ENCODE data around the gene GRXCR2.
A peak's percentile ranks its signal among the peaks of the same experiment; 100 is the strongest.

Gene GRXCR2

DNA sequence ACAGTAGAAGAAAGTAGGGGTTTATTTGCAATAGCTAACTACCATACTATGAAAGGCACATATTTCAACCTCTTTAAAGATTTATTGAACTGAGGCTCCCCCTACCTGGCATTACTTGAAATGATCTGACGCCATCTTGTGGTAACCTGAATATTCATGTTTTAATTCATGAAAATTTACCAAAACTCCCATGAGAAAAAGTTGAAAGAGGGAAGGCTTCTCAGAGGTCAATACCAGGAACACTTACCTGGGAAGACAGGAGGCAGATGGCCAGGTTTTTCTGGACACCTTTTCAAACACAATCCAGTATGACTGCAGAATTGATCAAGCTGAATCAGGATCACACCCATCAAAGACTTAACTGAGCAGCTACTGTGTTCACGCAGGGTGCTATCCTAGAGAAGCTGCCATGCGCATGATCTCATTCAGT lies 47.0 kb downstream of the GRXCR2 start:
- no peak overlapping the region for H3K4me3 ChIP-seq (ENCODE audit: control insufficient read depth, low read depth, low read length)
- TF ChIP-seq, protein P1, sequence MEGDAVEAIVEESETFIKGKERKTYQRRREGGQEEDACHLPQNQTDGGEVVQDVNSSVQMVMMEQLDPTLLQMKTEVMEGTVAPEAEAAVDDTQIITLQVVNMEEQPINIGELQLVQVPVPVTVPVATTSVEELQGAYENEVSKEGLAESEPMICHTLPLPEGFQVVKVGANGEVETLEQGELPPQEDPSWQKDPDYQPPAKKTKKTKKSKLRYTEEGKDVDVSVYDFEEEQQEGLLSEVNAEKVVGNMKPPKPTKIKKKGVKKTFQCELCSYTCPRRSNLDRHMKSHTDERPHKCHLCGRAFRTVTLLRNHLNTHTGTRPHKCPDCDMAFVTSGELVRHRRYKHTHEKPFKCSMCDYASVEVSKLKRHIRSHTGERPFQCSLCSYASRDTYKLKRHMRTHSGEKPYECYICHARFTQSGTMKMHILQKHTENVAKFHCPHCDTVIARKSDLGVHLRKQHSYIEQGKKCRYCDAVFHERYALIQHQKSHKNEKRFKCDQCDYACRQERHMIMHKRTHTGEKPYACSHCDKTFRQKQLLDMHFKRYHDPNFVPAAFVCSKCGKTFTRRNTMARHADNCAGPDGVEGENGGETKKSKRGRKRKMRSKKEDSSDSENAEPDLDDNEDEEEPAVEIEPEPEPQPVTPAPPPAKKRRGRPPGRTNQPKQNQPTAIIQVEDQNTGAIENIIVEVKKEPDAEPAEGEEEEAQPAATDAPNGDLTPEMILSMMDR (conservative IDR thresholded peaks at IDR 0.05; ENCODE audit: control insufficient read depth, insufficient read depth, low read depth, low read length) = peak; percentile 85
- DNase-seq (ENCODE audit: low read depth) = peak; percentile 70

DNA sequence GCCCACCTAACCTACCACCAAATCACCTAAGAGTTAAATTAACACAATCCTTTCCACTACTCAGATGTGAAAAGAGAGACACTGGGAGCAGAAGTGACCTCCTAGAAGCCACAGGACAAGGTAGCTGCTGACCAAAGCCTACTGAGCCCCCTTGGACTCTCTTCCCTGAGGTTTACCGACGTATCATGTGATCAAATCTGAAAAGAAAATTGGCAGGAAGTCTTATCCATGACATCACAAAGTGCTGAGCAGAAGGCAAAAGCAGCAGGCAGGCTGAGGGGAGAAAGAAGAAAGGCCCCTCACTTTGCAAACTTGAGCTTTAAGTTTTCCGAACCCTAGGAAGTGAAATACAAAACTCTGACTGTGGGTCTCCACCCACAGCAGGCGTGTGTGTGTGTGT lies 48.8 kb downstream of the GRXCR2 start:
- TF ChIP-seq, protein P1 (conservative IDR thresholded peaks at IDR 0.05; ENCODE audit: control insufficient read depth, insufficient read depth, low read depth, low read length) = no peak
- H3K4me3 ChIP-seq (ENCODE audit: control insufficient read depth, low read depth, low read length) = no peak overlapping the region
- DNase-seq (ENCODE audit: low read depth) = peak; percentile 29

DNA sequence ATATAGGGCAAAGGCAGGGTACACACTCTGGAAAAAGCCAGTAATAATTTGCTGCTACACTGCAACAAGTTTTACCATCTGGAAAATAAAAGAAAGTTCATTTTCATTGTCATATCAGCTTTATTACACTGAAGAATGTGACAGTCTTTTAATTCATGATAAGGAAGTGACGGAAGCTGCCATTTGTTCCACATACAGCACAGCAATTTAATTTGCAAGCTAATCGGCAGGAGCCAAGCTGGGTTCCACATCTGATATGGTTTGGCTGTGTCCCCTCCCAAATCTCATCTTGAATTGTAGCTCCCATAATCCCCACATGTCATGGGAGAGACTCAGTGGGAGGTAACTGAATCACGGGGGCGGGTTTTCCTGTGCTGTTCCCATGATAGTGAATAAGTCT lies 54.2 kb downstream of the GRXCR2 start:
- H3K4me3 ChIP-seq (ENCODE audit: control insufficient read depth, low read depth, low read length) = no peak overlapping the region
- TF ChIP-seq, protein P1 (conservative IDR thresholded peaks at IDR 0.05; ENCODE audit: control insufficient read depth, insufficient read depth, low read depth, low read length) = no peak
- DNase-seq (ENCODE audit: low read depth) = no peak

DNA sequence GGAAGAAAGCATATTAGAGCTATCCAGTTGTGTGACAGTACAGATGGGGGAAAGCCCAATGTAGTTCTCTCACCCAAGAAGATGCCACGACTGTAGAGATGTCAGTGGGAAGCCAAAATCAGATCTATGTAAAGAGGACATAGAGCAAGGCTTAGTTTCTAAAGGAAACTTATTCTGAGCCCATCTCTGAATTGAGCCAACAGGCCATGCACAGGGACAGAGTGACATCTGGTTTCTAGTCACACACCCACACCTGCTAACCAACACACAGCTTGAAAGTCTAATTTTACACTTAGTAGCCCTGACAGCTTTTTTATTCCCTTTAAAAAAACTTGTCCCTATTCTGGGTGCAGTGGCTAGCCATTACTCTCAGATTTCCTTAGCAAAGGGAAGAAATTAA lies 59.9 kb downstream of the GRXCR2 start:
- TF ChIP-seq, protein P1 (conservative IDR thresholded peaks at IDR 0.05; ENCODE audit: control insufficient read depth, insufficient read depth, low read depth, low read length) = no peak
- no peak overlapping the region for H3K4me3 ChIP-seq (ENCODE audit: control insufficient read depth, low read depth, low read length)
- DNase-seq (ENCODE audit: low read depth) = no peak

DNA sequence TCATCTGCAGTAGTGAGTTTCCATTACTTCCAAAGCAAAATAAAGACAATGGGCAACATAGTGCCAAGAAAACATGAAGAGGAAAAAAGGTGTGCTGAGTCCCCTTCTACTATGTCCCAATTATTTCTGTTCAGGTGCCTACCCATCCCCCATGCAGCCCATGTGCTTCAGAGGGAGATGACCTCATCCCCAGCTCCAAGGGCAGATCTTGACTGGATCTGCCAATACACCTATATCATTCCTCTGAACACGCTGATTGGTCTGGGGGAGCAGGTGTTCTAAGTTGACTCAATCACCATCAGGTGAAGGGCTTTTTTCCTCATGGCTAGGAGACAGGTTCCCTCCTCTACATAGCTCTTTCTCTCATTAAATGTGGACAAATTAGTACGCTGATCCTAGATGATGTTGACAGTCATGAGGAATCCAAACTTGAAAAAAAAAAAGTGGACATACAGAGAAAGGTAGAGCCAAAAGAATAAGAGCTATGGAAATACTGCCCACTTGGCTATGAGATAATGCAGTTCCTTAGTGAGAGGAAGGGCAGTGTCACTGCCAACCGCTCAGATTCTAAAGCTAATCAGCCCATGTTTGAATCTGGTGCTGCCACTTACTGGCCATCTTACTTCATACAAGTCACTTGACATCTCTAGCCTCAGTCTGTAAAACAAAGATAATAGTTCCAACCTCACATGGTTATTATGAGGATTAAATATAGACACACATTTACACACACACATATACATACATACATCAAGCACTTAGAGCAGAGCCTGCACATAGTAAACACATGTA lies 60.8 kb downstream of the GRXCR2 start:
- TF ChIP-seq, protein P1 (conservative IDR thresholded peaks at IDR 0.05; ENCODE audit: control insufficient read depth, insufficient read depth, low read depth, low read length) = peak; percentile 32
- no peak overlapping the region for H3K4me3 ChIP-seq (ENCODE audit: control insufficient read depth, low read depth, low read length)
- DNase-seq (ENCODE audit: low read depth) = peak; percentile 53

All from fibroblast of mammary gland (primary cell).